NCI-H524 treated with DMSO at 0.1 percent for 48 hours (cell line): ENCODE data around the gene PLEKHA7.
"Not testable (repeated sequence)": the region's sequence is repeated elsewhere in the genome, so short reads cannot be mapped to it uniquely, and the experiment has no call there.

Experiments used
- DNase-seq: peaks from one replicate; lab custom pipeline; 2025; lab: John Stamatoyannopoulos, UW

Gene PLEKHA7

DNA sequence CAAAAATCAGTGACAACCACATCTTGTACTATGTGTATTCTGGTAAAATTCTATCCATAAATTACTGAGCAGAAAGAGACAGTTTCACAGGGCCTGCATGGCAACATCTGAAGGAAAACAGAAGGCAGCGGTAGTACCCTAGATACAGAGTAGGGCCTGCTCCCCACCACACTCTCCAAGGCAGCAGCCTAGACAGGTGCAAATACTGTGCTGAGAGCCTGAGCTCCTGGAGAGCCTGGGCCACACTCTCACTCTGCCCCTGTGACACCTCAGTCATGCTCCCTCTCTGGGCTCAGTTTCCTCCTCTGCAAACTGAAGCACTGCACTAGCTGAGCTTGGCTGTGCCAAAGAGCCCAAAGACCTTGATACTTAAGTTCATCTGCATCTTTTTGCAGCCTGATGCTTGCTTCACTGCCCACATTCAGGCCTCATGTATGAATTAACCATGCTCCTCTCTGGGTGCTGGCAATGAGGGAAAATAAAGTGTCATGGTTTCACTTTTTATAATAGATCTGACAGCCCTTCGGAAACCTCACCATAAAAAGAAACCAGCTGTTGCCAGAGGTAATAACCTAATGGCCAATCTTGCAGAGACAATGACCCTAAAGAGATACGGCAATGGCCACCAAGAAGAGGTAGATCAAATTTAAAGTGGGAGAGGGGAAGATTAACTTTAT is 104.7 kb downstream of the PLEKHA7 start:
- no peak for DNase-seq

DNA sequence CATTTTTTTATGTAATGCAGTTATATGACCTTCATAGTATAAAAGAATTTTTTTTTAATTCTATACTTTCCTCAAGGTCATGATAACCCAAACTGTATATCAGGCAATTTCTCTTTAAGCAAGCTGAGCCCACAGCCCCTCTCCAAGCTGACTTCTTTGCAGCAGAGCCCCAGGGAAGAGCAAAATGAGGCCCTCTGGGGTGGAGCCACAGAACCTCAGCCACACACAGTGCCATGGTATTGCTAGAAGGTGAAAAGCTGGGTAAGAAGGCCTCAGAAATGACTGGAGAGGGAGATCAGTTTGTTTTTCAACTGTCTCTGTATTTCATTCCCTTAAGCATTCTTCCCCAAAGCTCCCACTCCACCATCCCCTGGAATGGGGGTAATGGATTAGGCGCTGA is 108.8 kb downstream of the PLEKHA7 start:
- DNase-seq = no peak

DNA sequence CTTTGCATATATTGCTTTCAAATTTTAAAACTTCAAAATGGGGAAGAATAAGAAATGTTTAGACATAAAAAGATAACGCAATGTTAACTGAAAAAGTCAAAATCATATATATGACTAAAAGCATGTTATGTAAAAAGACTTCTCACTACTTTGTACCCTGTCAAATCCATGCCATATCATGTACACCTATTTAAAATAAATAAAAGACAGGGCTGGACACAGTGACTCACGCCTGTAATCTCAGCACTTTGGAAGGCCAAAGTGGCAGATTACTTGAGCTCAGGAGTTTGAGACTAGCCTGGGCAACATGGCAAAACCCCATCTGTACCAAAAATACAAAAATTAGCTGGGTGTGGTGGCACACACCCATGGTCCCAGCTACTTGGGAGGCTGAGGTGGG is 109.5 kb downstream of the PLEKHA7 start:
- DNase-seq = not testable (repeated sequence)

DNA sequence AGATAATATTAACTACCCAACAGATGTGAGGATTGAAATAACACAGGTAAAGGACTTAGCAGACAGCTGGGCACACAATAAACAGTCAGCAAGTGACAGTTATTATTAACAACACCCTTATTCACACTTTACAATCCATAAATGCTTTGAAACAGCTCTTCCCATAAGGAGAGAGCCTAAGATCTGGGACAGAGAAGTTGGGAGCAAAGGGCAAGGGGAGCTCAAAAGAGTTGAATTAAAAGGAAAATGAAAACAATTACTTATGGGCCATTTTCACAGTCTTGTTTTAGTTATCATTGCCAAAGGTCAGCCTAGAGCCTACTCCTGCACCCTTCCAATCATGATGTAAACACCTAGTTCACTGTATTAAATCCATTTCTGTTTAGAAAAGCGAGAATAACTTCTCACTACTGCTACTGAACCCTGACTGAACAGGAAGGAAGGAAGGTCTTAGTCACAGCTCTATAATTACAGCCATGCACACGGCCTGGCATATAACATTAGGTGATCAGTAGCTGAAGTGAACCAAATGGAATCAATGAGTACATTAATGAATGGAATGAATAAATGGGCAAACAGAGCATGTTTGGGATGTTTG is 111.3 kb downstream of the PLEKHA7 start:
- DNase-seq = no peak

GRCh38 chr11:16902182-16902581 is 112.0 kb downstream of the PLEKHA7 start:
- DNase-seq = no peak

DNA sequence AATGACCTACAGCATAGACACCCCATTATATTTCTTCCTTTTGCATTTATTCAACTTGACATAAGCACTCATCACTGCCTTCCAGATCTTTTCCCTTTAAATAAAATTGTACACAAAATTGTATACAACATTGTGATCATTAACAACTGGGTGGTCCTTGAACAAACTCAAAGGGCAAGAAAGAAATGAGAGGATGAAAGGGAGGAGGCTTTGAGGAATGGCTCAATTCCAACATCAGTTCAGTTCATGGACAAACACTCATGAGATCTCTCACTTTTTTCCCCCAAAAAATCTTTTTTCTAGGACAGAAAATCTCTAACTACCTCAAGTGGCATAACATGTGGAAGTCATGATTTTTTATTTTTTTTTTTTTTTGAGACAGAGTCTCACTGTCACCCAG is 113.7 kb downstream of the PLEKHA7 start:
- DNase-seq = no peak

GRCh38 chr11:16899708-16900303 is 114.4 kb downstream of the PLEKHA7 start:
- no peak for DNase-seq

DNA sequence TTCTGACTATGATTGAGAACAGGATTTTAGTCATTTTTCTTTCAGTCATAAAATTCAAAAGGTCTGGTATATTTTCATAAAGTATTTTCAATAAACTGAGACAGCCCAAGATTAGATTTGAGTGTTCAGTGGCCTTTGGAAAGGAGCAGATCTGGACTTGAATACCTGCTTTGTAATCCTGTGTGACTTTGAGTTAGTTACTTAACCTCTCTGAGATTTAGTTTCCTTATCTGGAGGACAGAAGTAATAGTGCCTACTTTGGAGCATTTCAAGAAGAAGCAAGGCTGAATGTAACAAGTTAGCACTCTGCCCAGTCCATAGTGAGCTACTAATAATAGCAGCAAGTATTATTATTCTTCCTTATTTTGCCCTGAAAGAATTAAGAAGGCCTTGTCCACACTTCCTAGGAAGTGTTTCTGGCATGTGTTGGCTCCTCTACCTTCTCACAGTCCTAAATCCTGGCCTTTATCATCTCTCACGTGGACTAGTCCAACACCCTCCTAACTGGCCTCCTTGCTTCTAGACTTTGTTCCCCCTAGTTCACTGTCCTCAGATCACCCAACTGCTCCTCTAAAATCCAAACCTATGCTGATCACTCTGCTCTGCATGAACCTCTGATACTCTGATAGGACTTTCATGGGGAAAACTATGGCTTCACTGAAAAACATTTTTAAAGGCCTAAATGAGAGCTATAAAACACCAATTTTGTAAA is 115.8 kb downstream of the PLEKHA7 start:
- DNase-seq = no peak

- peak; percentile 84 for DNase-seq
Measured at GRCh38 chr11:16897470-16898061, 116.6 kb downstream of the PLEKHA7 start.

DNA sequence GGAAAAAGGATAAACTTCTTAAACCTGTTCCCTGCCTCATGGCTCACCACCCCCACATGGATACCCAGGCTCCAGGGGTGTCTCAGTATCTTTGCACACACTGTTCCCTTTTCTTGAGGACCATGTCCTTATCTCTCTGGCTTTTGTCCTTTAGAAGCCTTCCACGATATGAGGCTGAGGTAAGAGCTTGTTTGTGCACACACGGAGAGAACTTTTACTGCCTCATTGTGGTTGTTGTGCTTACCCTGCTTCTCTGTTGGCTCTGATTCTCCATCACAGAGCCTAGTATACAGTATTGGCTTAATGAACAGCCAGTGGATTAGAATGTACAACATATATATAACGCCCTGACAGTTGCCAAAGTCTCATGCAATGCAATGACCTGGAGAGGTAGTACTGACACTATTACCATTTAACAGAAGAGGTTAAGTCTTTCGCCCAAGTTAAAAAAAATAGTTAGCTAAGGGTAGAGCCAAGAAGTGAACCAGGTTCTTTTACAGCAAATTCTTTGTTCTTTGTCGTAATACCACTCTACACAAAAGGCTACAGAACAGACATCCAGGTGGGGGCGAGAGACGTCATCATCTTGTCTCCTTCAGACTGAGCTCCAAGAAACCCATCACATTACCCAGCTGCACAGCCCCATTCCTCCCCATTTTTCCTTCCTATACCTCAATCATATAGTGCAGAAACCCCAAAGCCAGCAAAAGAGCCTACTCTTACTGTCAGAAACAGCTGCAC is 117.3 kb downstream of the PLEKHA7 start:
- no peak for DNase-seq

DNA sequence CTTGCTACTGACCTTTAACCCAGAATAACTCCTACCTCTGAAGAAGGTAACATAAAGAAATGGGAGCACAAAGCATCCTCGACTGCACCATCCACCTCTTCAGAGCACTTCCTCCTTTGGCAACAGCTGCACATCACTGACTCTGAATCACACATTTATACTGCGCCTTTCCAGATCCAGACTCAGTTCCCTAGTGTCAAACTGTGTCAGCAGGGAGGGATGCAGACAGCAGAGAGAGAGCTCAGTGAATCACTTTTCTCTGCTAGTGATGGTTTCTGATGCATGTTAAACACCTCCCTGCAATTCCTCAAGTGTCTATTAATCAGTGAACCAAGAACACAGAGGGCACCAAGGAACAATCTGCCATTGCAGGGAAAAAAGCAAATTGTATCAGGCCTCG is 118.9 kb downstream of the PLEKHA7 start:
- no peak for DNase-seq

DNA sequence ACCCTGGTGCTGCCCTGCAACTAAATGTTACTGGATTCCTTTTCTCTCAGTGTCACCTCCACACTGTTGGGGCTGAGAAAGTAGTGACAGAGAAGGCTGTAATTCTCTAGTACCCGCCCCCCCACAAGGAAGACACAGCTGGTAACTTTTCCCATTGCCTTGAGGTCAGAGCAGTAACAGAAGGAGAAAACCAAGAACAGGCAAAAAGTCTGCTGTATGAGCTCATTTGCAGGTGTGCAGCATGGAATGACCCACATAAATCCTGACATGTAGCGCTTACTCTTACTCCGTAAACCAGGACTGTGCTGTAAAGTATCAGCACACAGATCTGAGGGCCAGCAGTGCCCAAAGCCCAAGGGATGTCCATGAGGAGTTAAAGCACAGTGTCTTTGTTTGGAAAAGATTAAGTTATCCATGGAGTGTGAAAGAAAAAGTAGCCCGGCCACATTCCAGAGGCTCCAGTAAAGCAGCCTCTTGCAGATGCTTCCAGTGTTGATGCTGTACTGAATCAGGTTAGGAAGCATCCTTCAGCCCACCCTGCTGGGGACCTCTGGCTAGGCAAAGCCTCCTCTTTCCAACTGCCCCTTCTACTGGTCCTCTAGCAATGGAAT is 120.7 kb downstream of the PLEKHA7 start:
- no peak for DNase-seq

DNA sequence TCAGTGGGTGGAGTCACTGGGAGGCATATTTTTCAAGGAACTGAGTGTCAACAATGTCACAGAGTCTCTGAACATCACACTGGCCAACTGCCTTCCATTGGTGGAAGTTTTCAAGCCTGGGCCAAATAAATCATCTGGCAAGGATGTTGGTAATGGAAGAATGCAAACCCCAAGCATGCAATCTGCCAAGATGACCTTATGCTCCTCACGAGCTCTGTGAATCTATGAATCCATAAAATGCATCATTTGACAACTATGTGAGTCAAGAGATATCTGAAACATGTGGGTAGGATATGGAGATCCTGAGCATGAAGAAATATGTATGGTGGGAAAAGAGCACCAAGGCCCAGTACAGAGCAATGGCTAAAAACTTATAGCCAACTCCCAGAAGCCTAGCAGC is 122.2 kb downstream of the PLEKHA7 start:
- no peak for DNase-seq

DNA sequence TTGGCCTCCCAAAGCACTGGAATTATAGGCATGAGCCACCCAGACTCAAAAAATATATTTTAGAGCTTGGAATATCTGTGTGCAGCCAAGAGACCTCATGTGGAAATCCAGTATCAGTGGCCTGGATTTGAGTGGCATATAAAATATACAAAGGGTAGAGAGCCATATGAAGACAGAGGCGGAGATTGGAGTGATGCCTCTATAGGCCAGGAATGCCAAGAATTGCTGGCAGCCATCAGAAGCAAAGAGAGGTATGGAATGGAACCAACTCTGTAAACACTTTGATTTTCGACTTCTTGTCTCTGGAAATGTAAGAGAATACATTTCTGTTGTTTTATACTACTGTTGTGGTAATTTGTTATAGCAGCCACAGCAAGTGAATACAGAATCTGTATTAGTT is 123.0 kb downstream of the PLEKHA7 start:
- DNase-seq = no peak

- no peak for DNase-seq
Measured at GRCh38 chr11:16890442-16890841, 123.8 kb downstream of the PLEKHA7 start.

DNA sequence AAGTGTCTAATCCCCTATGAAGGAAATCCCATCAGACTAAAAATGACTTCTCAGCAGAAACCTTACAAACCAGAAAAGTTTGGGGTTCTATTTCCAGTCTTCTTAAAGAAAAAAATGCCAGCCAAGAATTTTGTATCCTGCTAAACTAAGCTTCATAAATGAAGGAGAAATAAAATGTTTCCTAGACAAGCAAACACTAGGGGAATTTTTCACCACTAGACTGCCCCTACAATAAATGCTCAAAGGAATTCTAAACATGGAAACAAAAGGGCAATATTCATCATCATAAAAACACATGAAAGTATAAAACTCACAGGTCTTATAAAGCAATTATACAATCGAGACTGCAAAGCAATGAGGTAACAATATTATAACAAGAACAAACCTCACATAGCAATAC is 124.3 kb downstream of the PLEKHA7 start:
- no peak for DNase-seq

GRCh38 chr11:16889010-16889409 is 125.2 kb downstream of the PLEKHA7 start:
- DNase-seq = not testable (repeated sequence)

- DNase-seq = not testable (repeated sequence)
Measured at GRCh38 chr11:16887887-16888286, 126.3 kb downstream of the PLEKHA7 start.

DNA sequence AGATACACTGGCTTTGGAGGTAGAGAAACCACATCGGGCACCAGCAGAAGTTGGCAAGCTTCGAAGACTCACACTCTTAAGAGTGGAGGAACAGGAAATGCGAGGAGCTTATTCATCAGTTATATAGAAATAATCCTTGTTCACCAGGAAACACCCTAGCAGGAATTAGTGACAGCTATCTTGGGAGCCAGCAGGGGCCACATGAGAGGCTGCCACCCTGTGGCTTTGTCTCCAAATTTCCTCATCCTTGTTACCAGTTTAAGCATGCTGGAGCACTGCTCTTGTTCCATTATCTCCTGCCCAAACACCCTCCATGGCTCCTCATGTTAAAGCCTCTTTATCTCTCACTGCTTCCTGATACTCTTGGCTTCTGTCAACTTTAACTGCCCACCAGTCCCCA is 131.0 kb downstream of the PLEKHA7 start:
- DNase-seq = no peak

GRCh38 chr11:16881766-16882165 is 132.4 kb downstream of the PLEKHA7 start:
- no peak for DNase-seq

DNA sequence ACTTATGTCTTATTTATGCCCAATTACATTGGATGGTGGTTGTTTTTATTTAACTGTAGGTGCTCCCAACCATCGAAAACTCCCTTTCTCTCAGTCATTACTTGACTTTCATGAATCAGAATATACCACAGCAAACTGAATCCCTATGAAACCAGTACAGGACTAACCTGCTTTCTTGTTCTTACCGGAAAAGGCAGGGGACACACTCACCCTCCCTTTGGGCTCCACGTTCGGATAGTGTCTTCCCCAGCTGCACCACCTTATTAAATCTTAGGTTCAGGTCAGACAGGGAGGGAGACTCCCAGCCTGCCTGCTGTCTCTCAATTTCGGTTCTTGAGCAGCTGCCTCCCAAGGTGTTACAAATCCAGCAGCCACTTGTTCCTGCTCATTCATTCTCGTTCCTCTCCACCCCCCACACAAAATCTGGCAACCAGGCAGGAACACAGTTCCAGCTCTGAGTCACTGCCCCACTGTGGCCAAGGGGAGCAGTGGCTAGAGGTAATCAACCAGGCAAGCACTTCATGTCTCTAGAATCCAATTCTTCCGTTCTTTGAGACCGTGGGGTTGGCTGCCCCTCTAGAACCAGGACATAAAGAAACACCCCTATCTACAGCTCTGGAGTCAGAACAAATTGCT is 133.0 kb downstream of the PLEKHA7 start:
- peak; percentile 56 for DNase-seq
